ENCODE measurements around the gene CFLAR. TPM values are rescaled to one million over a fixed set of nuclear protein-coding genes. Genes with fewer than 3 reads are reported as not detected.

The CFLAR gene
- total and polyA plus RNA-seq, 2 of the 13 experiments (the other 11 are each of a cell fraction or from before 2014, with no cell fraction given) = 43.8 to 92.1 TPM

DNA sequence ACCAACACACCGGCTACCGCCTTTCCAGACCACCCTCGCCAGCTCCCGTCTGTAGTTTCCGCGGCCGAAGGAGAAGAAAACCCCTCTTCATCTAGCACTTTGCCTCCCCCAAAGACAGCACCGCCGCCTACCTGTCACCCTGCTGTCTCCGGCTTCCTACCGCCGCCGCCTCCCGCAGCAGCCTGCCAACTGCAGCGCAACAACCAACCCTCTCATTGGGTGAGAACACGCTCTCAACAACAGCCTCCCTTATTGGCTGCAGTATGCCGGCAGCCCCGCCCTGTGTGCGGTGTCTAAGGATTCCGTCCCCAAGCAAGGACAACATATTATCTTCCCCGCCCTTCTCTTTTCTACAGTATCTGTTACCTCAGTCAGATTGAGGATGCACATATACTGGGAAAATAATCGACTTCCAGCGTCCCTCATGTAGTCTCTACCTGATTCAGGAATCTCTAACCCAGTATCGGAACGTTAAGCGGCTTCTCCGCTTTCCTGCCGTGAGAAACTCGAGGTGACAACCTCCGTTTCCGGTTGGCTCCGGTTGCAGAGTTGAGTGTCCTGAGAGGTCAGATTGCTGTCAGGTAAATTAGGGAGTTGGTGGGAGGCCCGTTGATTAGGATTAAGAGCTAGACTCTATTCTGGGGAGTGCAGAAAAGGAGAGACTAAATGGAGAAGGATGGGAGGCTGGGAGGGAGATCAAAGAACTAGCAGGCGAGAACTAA is 44.3 kb upstream of the CFLAR start, which contains the start of the genes HYCC2 and NDUFB3 (continued):
- TF ChIP-seq AGO1 (IDR thresholded peaks at IDR 0.05; ENCODE audit: low read depth, low read length, poor library complexity, severe bottlenecking) = no peak
- no peak for TF ChIP-seq CENPX (CRISPR knock-in tag; IDR thresholded peaks at IDR 0.05)
- no peak for TF ChIP-seq ZNF468 (CRISPR knock-in tag; IDR thresholded peaks at IDR 0.05)
- TF ChIP-seq CCDC6 (CRISPR knock-in tag; IDR thresholded peaks at IDR 0.05) = peak; percentile 58
- peak; percentile 97 for TF ChIP-seq GTF3A (CRISPR knock-in tag; conservative IDR thresholded peaks at IDR 0.05)
- 0 out of 2 replicates have a peak, but pooled peaks have one; percentile 10 for TF ChIP-seq ZNF878 (CRISPR knock-in tag; IDR thresholded peaks at IDR 0.05)
- TF ChIP-seq, protein P1, sequence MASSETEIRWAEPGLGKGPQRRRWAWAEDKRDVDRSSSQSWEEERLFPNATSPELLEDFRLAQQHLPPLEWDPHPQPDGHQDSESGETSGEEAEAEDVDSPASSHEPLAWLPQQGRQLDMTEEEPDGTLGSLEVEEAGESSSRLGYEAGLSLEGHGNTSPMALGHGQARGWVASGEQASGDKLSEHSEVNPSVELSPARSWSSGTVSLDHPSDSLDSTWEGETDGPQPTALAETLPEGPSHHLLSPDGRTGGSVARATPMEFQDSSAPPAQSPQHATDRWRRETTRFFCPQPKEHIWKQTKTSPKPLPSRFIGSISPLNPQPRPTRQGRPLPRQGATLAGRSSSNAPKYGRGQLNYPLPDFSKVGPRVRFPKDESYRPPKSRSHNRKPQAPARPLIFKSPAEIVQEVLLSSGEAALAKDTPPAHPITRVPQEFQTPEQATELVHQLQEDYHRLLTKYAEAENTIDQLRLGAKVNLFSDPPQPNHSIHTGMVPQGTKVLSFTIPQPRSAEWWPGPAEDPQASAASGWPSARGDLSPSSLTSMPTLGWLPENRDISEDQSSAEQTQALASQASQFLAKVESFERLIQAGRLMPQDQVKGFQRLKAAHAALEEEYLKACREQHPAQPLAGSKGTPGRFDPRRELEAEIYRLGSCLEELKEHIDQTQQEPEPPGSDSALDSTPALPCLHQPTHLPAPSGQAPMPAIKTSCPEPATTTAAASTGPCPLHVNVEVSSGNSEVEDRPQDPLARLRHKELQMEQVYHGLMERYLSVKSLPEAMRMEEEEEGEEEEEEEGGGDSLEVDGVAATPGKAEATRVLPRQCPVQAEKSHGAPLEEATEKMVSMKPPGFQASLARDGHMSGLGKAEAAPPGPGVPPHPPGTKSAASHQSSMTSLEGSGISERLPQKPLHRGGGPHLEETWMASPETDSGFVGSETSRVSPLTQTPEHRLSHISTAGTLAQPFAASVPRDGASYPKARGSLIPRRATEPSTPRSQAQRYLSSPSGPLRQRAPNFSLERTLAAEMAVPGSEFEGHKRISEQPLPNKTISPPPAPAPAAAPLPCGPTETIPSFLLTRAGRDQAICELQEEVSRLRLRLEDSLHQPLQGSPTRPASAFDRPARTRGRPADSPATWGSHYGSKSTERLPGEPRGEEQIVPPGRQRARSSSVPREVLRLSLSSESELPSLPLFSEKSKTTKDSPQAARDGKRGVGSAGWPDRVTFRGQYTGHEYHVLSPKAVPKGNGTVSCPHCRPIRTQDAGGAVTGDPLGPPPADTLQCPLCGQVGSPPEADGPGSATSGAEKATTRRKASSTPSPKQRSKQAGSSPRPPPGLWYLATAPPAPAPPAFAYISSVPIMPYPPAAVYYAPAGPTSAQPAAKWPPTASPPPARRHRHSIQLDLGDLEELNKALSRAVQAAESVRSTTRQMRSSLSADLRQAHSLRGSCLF (CRISPR knock-in tag; IDR thresholded peaks at IDR 0.05; ENCODE audit: borderline replicate concordance) = no peak
- 0 out of 2 replicates have a peak, but pooled peaks have one; percentile 31 for TF ChIP-seq ZNF713 (CRISPR knock-in tag; IDR thresholded peaks at IDR 0.05)
- TF ChIP-seq, protein P2, sequence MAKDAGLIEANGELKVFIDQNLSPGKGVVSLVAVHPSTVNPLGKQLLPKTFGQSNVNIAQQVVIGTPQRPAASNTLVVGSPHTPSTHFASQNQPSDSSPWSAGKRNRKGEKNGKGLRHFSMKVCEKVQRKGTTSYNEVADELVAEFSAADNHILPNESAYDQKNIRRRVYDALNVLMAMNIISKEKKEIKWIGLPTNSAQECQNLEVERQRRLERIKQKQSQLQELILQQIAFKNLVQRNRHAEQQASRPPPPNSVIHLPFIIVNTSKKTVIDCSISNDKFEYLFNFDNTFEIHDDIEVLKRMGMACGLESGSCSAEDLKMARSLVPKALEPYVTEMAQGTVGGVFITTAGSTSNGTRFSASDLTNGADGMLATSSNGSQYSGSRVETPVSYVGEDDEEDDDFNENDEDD (CRISPR knock-in tag; IDR thresholded peaks at IDR 0.05; ENCODE audit: borderline replicate concordance) = peak; percentile 71; the same call in 1 of the 2 replicates
- TF ChIP-seq DNMT1 (CRISPR knock-in tag; IDR thresholded peaks at IDR 0.05) = no peak
- TF ChIP-seq ERF (CRISPR knock-in tag; IDR thresholded peaks at IDR 0.05) = peak; percentile 97
- TF ChIP-seq KAT2B (IDR thresholded peaks at IDR 0.05; ENCODE audit: borderline replicate concordance, low read depth, low read length) = no peak
- TF ChIP-seq, protein P3, sequence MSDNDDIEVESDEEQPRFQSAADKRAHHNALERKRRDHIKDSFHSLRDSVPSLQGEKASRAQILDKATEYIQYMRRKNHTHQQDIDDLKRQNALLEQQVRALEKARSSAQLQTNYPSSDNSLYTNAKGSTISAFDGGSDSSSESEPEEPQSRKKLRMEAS (IDR thresholded peaks at IDR 0.05) = peak; percentile 75
- TF ChIP-seq, protein P4, sequence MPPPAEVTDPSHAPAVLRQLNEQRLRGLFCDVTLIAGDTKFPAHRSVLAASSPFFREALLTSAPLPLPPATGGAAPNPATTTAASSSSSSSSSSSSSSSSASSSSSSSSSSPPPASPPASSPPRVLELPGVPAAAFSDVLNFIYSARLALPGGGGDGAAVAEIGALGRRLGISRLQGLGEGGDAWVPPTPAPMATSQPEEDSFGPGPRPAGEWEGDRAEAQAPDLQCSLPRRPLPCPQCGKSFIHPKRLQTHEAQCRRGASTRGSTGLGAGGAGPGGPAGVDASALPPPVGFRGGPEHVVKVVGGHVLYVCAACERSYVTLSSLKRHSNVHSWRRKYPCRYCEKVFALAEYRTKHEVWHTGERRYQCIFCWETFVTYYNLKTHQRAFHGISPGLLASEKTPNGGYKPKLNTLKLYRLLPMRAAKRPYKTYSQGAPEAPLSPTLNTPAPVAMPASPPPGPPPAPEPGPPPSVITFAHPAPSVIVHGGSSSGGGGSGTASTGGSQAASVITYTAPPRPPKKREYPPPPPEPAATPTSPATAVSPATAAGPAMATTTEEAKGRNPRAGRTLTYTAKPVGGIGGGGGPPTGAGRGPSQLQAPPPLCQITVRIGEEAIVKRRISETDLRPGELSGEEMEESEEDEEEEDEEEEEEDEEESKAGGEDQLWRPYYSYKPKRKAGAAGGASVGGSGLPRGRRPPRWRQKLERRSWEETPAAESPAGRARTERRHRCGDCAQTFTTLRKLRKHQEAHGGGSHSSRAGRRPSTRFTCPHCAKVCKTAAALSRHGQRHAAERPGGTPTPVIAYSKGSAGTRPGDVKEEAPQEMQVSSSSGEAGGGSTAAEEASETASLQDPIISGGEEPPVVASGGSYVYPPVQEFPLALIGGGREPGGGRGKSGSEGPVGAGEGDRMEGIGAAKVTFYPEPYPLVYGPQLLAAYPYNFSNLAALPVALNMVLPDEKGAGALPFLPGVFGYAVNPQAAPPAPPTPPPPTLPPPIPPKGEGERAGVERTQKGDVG (CRISPR knock-in tag; IDR thresholded peaks at IDR 0.05; ENCODE audit: borderline replicate concordance) = peak; percentile 84; the same call in 1 of the 2 replicates
- TF ChIP-seq KAT8 (CRISPR knock-in tag; IDR thresholded peaks at IDR 0.05) = peak; percentile 99
- peak; percentile 83; the same call in 1 of the 2 replicates for TF ChIP-seq ZKSCAN8 (CRISPR knock-in tag; IDR thresholded peaks at IDR 0.05; ENCODE audit: borderline replicate concordance)
- TF ChIP-seq, protein P5, sequence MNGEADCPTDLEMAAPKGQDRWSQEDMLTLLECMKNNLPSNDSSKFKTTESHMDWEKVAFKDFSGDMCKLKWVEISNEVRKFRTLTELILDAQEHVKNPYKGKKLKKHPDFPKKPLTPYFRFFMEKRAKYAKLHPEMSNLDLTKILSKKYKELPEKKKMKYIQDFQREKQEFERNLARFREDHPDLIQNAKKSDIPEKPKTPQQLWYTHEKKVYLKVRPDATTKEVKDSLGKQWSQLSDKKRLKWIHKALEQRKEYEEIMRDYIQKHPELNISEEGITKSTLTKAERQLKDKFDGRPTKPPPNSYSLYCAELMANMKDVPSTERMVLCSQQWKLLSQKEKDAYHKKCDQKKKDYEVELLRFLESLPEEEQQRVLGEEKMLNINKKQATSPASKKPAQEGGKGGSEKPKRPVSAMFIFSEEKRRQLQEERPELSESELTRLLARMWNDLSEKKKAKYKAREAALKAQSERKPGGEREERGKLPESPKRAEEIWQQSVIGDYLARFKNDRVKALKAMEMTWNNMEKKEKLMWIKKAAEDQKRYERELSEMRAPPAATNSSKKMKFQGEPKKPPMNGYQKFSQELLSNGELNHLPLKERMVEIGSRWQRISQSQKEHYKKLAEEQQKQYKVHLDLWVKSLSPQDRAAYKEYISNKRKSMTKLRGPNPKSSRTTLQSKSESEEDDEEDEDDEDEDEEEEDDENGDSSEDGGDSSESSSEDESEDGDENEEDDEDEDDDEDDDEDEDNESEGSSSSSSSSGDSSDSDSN (CRISPR knock-in tag; IDR thresholded peaks at IDR 0.05) = peak; percentile 84
